ENCODE data around the gene SF3A1.

The SF3A1 gene

GRCh38 chr22:30299322-30299721 lies 57.4 kb downstream of the SF3A1 start:
- no peak for DNase-seq

GRCh38 chr22:30297991-30298701 lies 58.5 kb downstream of the SF3A1 start:
- DNase-seq: no peak

- no peak for DNase-seq
These were observed 59.3 kb downstream of the SF3A1 start for GRCh38 chr22:30297276-30297990.

- no peak for DNase-seq
These were observed 59.9 kb downstream of the SF3A1 start for GRCh38 chr22:30296833-30297232.

- DNase-seq: no peak
These were observed 60.4 kb downstream of the SF3A1 start for GRCh38 chr22:30296324-30296723.

- DNase-seq: no peak
These were observed 61.1 kb downstream of the SF3A1 start for GRCh38 chr22:30295576-30295975.

GRCh38 chr22:30294830-30295229 lies 61.9 kb downstream of the SF3A1 start:
- no peak for DNase-seq

- DNase-seq: no peak
These were observed 62.6 kb downstream of the SF3A1 start for GRCh38 chr22:30294066-30294465.

GRCh38 chr22:30293026-30293425 lies 63.7 kb downstream of the SF3A1 start:
- DNase-seq: no peak

- no peak for DNase-seq
These were observed 64.4 kb downstream of the SF3A1 start for GRCh38 chr22:30292069-30292970.

- DNase-seq: no peak
These were observed 65.4 kb downstream of the SF3A1 start for GRCh38 chr22:30291058-30291892.

GRCh38 chr22:30290342-30291057 lies 66.2 kb downstream of the SF3A1 start:
- DNase-seq: no peak

GRCh38 chr22:30289980-30290313 lies 66.7 kb downstream of the SF3A1 start:
- no peak for DNase-seq

GRCh38 chr22:30289141-30289979 lies 67.3 kb downstream of the SF3A1 start, which contains the start of gene CASTOR1:
CASTOR1 (minus strand) TSS chr22:30289505; CDS start chr22:30289497, 8 bp downstream.
- peak; percentile 89 to 94 for DNase-seq

- DNase-seq: no peak
These were observed 68.1 kb downstream of the SF3A1 start for GRCh38 chr22:30288419-30289140.

- peak; percentile 77 to 78 for DNase-seq
These were observed 68.9 kb downstream of the SF3A1 start for GRCh38 chr22:30287648-30288418.

GRCh38 chr22:30286813-30287647 lies 69.7 kb downstream of the SF3A1 start:
- DNase-seq: peak; percentile 30 to 35

- no peak for DNase-seq
These were observed 70.4 kb downstream of the SF3A1 start for GRCh38 chr22:30286331-30286730.

All from Kasumi-1 (cell line).